Measurements from ENCODE around the gene SLC12A2.

SLC12A2 gene

DNA sequence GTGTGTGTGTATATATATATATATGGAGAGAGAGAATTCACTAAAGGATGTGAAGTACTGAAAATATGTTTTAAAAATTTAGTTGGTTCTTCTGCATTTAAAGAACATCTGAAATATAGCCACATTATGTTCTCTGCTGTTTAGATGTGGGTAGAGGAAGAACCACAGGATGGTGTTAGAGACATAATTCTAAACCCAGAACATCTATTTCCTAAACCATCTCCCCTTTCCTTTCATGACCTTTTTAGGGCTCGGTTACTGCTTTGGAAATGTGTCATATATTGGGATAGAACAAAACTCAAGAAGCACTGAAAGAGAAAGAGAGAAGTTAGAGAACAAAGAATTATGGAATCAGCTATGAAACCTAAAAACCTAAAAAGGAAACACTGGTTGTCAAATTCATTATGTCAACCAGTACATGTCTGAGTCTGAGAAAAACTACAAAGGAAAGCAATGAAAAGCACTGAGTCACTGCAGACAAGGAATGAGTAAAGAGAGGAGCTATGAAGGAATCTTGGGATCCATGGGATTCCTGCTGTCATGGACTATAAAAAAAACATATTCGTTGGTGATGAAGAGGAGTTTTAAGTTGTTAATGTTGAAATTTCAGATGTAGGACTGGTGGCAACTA is 28.4 kb downstream of the SLC12A2 start:
- H3K4me3 ChIP-seq (ENCODE audit: low read length), result no peak overlapping the region
- TF ChIP-seq ZNF274 (IDR thresholded peaks at IDR 0.05; ENCODE audit: low read depth, low read length), result no peak

DNA sequence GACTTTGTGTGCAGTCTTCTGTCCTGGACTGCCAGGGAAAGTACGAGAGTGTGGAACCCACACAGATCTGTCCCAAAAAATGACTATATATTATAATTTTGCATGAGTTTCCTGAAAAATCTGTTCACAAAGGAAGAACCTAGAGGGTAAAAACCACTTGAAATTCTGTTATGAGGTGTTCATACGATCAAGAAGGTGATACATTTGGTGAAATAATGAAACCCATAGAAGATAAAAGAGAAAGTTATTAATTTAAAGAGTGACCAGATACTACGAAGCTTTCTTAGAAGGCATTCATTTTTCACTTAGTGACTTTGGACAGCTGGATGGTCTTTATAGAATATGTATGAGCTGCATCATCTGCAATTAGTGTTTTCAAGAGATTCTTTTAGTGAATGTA is 32.9 kb downstream of the SLC12A2 start:
- no peak for TF ChIP-seq ZNF274 (IDR thresholded peaks at IDR 0.05; ENCODE audit: low read depth, low read length)

DNA sequence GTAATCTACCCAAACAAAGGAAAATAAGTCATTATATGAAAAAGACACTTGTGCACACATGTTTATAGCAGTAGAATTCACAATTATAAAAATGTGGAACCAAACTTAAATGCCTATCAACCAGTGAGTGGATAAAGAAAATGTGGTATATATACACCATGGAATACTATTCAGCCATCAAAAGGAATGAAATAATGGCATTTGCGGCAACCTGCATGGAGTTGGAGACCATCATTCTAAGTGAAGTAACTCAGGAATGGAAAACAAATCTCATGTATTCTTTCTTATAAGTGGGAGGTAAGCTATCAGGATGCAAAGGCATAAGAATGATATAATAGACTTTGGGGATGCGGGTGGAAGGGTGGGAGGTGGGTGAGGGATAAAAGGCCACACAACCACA is 34.6 kb downstream of the SLC12A2 start:
- no peak for TF ChIP-seq ZNF274 (IDR thresholded peaks at IDR 0.05; ENCODE audit: low read depth, low read length)
- no peak overlapping the region for H3K4me3 ChIP-seq (ENCODE audit: low read length)

More for the DNA sequence above, 32.9 kb downstream of the SLC12A2 start:
- no peak overlapping the region for H3K4me3 ChIP-seq (ENCODE audit: low read length)

DNA sequence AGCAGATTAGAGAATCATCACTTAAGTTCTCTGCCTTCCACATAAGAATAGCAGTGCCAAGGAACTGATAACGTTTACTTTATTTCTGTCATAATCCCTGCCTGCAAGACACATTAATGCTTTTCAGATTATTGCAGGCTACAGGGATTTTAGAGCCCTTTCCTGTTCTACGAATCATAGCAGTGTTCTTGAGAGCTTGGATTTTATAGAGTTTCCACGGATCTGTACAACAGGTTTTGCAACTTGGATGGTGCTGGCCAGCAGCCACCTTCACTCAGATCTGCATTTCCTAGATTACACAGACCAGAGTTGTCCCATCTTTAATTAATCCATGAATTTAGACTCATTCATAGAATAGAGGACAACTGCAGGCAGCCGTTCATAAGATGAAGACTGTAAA is 38.1 kb downstream of the SLC12A2 start:
- TF ChIP-seq ZNF274 (IDR thresholded peaks at IDR 0.05; ENCODE audit: low read depth, low read length), result no peak
- H3K4me3 ChIP-seq (ENCODE audit: low read length), result no peak overlapping the region

DNA sequence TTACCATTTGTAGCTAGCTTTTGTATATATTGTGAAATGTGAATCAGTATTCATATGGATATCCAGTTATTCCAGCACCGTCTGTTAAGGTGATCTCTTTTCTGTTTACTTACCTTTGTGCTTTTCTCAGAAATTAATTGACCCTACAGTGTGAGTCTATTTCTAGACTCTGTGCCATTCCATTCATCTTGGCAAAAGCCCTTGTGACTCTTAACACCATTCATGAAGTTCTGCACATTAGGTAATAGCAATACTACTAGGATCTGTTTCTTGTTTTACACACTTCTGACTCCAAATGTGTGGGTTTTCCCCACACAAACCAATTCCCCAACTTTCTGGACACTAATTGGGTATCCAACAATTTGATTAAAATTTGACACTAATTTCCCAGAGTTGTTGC is 40.4 kb downstream of the SLC12A2 start:
- no peak overlapping the region for H3K4me3 ChIP-seq (ENCODE audit: low read length)
- no peak for TF ChIP-seq ZNF274 (IDR thresholded peaks at IDR 0.05; ENCODE audit: low read depth, low read length)

DNA sequence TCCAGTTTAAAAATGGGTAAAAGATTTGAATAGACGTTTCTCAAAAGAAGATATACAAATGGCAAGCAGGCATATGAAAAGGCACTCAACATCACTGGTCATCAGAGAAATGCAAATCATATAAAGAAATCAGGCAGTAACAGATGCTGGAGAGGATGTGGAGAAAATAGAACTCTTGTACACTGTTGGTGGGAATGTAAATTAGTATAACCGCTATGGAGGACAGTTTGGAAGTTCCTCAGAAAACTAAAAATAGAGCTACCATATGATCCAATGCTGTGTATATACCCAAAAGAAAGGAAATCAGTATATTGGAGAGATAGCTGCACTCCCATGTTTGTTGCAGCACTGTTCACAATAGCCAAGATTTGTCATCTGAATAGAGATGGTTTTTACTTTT is 42.7 kb downstream of the SLC12A2 start:
- TF ChIP-seq ZNF274 (IDR thresholded peaks at IDR 0.05; ENCODE audit: low read depth, low read length), result no peak
- H3K4me3 ChIP-seq (ENCODE audit: low read length), result no peak overlapping the region

DNA sequence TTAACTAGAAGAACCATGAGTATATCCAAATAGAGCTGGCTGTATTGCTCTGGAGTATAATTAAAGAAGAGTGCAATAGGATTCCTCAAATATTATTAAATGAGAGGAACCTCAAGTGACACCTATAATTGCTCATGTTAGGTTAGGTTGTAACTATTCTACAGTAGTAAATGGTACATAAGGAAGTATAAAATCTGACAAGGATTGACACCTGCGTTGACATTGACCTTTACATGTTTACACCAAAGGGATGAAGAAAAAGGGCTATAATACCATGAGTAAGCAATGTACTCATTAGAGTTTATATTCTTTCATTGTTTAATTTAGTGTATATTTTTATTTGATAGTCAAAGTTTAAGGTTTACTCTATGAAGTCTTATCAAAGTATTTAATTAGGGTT is 48.9 kb downstream of the SLC12A2 start:
- TF ChIP-seq ZNF274 (IDR thresholded peaks at IDR 0.05; ENCODE audit: low read depth, low read length), result no peak
- H3K4me3 ChIP-seq (ENCODE audit: low read length), result no peak overlapping the region

DNA sequence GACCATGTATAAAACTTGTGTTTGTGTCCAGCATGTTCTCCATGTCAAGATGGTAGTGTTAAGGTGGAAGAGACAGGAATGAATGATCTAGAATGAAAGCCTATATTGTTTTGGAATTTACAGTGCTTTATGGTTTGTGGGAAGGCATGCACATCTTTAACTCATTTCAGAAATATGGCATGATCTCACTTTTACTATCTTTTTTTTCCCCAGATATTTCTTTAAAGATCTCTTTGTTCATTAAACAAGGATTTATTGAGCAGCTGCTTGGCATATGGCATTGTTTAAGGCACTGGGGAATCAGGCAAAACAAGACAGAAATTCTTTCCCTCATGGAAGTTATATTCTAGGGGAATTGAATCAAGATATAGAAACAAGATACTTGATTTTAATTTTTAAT is 51.7 kb downstream of the SLC12A2 start:
- no peak overlapping the region for H3K4me3 ChIP-seq (ENCODE audit: low read length)

DNA sequence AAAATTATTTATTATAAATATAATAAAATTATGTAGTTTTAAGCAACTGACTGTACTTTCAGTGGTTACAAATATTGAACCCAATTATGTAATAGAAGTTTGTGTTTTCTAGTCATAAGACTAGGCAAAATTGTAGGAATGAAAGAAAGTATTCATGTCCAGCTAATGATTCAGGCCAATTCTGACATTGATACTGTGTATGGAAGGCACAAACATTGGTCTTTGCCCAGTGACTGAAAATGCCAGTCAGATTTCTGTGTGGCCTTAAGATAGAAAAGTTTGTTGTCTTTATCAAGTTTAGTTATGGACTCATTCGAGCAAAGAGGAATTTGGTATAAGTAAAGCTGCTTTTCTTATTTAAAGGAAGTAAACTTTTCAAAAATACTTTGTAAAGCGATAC is 60.3 kb downstream of the SLC12A2 start:
- no peak overlapping the region for H3K4me3 ChIP-seq (ENCODE audit: low read length)
- TF ChIP-seq ZNF274 (IDR thresholded peaks at IDR 0.05; ENCODE audit: low read depth, low read length), result no peak

More for the DNA sequence above, 51.7 kb downstream of the SLC12A2 start:
- no peak for TF ChIP-seq ZNF274 (IDR thresholded peaks at IDR 0.05; ENCODE audit: low read depth, low read length)

DNA sequence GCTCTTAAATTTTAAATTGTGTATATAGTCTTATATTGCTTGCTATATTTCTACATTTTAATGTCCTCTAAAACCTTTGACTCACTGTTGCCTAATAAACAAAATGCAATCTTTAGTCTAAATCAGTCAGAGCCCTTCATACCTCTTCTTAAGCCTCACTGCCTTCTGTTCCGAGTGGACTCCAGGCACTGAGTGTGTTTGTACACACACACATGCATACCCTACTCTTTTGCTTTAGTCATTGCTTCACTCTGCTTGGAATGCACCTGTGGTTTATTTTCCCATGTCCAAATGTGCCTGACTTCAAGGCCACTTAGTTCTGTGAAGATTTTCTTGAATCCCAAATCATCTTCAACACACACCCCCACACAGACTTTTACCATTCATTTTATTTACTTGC is 60.9 kb downstream of the SLC12A2 start:
- no peak for TF ChIP-seq ZNF274 (IDR thresholded peaks at IDR 0.05; ENCODE audit: low read depth, low read length)
- H3K4me3 ChIP-seq (ENCODE audit: low read length), result no peak overlapping the region

DNA sequence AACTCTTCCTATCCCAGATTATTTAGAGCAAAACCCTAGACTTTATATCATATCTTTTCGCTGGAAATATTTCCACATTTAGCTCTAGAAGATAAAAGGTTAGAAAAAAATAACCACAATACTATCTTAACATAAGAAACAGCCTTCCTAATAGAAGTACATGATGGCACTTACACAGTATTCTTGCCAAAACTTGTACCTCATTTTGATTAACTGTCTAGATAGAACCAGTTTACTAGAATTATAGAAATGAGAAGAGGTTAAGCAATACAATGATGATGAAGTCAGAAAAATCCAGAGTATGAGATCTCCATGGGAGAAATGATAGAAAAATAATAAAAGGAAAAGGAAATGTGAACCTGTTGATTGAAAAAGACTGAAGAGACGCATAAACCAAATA is 63.1 kb downstream of the SLC12A2 start:
- no peak for TF ChIP-seq ZNF274 (IDR thresholded peaks at IDR 0.05; ENCODE audit: low read depth, low read length)
- H3K4me3 ChIP-seq (ENCODE audit: low read length), result no peak overlapping the region

DNA sequence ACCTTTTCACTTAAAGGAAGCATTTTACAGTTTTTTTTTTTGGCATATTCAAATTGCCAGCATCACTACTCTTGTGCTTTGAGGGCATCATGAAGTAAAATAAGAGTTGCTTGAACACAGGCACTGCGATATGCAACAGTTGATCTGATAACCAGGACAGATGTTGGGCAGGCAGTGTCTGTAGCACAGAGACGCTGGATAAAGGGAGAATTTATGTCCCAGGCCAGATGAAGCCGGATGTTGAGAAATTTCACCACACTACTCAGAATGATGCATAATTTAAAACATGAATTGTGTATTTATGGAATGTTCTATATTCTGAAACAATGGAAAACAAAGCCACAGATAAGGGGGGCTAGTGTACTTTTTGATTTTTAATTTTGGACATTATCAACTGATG is 71.4 kb downstream of the SLC12A2 start:
- no peak for TF ChIP-seq ZNF274 (IDR thresholded peaks at IDR 0.05; ENCODE audit: low read depth, low read length)
- H3K4me3 ChIP-seq (ENCODE audit: low read length), result no peak overlapping the region

DNA sequence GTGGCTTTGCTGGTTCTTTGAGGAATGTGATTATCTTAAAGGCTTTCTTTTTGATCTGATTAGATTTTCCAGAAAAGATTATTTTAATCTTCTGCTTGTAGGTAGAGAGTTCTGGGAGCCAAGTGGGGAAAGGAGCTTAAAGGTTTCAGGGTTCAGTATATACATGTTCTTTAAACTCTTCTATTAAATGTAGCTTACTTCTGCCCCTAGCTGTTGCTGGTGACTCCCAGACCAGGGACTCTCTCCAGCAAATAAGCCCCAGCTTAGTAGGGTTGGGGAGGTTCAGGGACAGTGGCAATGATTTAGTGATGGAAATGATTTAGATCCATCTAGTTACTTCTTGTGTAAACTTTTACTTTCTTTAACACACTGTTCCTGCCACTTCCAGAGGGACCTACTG is 72.2 kb downstream of the SLC12A2 start:
- TF ChIP-seq ZNF274 (IDR thresholded peaks at IDR 0.05; ENCODE audit: low read depth, low read length), result no peak
- no peak overlapping the region for H3K4me3 ChIP-seq (ENCODE audit: low read length)

DNA sequence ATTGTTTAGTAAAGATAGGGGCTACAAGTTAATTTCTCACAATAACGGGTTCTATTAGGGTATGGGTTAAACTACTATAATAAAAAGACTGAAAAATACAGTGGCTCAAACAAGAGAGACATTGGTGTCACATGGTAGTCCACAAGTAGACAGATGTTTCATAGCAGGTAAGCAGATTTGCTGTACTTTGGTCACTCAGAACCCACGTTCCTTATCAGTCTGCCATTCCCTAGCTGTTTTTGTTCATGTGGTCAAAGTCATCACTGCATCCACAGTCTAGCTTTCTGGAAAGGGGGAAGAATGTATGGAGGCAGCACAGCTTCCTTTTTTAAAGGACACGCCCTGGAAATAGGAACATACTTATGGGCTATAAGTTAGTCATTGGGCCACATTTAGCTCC is 73.0 kb downstream of the SLC12A2 start:
- no peak for TF ChIP-seq ZNF274 (IDR thresholded peaks at IDR 0.05; ENCODE audit: low read depth, low read length)
- H3K4me3 ChIP-seq (ENCODE audit: low read length), result no peak overlapping the region

DNA sequence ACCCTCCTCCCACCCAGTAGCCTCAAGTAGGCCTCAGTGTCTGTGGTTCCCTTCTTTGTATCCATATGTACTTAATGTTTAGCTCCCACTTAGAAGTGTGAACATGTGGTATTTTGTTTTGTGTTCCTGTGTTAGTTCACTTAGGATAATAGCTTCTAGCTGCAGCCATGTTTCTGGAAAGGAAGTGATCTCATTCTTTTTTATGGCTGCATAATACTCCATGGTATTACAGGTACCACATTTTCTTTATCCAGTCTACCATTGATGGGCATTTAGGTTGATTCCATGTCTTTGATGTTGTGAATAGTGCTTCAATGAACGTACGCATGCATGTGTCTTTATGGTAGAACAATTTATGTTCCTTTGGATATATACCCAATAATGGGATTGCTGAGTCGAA is 74.8 kb downstream of the SLC12A2 start:
- no peak for TF ChIP-seq ZNF274 (IDR thresholded peaks at IDR 0.05; ENCODE audit: low read depth, low read length)

DNA sequence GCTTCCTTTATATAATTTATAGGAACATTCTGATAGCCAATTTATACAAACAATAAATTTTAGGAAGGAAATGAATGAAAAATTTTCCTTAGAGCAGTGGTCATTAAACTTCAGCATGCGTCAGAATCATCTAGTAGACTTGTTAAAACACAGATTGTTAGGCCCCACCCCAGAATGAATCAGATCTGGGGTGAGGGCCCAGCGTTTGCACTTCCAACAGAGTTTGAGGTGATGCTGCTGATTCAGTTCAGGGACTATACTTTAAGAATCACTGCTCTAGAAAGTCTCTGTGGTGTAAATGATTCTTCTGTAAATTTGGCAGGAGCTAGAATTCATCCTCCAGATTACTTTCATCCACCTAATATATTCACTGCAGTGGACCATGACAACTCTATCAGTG is 80.4 kb downstream of the SLC12A2 start:
- TF ChIP-seq ZNF274 (IDR thresholded peaks at IDR 0.05; ENCODE audit: low read depth, low read length), result no peak
- H3K4me3 ChIP-seq (ENCODE audit: low read length), result no peak overlapping the region

More for the DNA sequence above, 74.8 kb downstream of the SLC12A2 start:
- no peak overlapping the region for H3K4me3 ChIP-seq (ENCODE audit: low read length)
